ENCODE data around the gene DLD.

DNA sequence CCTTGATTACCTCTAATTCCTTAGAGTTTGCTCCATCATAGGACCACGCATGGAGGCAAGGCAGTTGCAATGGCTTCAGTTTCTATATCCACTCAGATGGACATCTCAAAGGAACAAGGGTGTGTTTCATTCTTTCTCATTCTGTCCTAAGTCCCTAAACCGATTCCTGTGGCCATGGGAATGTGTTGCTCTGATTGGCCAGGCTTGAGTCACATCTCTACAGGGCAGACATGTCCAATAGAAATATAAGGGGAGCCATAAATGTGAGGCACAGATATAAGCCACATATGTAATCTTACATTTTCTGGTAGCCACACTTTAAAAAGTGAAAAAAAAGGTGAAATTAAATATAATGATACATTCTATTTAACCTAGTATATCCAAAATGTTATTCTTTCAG, 16.9 kb upstream of the DLD start:
- no peak for TF ChIP-seq EZH2 (IDR thresholded peaks at IDR 0.05; ENCODE audit: low read depth, unreplicated experiment)
- TF ChIP-seq, protein P1, sequence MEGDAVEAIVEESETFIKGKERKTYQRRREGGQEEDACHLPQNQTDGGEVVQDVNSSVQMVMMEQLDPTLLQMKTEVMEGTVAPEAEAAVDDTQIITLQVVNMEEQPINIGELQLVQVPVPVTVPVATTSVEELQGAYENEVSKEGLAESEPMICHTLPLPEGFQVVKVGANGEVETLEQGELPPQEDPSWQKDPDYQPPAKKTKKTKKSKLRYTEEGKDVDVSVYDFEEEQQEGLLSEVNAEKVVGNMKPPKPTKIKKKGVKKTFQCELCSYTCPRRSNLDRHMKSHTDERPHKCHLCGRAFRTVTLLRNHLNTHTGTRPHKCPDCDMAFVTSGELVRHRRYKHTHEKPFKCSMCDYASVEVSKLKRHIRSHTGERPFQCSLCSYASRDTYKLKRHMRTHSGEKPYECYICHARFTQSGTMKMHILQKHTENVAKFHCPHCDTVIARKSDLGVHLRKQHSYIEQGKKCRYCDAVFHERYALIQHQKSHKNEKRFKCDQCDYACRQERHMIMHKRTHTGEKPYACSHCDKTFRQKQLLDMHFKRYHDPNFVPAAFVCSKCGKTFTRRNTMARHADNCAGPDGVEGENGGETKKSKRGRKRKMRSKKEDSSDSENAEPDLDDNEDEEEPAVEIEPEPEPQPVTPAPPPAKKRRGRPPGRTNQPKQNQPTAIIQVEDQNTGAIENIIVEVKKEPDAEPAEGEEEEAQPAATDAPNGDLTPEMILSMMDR (conservative IDR thresholded peaks at IDR 0.05; ENCODE audit: low read depth in 2 of 2) = no peak
- TF ChIP-seq POLR2AphosphoS5 (IDR thresholded peaks at IDR 0.05; ENCODE audit: low read depth) = no peak
- TF ChIP-seq EZH2phosphoT487 (IDR thresholded peaks at IDR 0.05; ENCODE audit: unreplicated experiment) = no peak
- TF ChIP-seq, protein P2, sequence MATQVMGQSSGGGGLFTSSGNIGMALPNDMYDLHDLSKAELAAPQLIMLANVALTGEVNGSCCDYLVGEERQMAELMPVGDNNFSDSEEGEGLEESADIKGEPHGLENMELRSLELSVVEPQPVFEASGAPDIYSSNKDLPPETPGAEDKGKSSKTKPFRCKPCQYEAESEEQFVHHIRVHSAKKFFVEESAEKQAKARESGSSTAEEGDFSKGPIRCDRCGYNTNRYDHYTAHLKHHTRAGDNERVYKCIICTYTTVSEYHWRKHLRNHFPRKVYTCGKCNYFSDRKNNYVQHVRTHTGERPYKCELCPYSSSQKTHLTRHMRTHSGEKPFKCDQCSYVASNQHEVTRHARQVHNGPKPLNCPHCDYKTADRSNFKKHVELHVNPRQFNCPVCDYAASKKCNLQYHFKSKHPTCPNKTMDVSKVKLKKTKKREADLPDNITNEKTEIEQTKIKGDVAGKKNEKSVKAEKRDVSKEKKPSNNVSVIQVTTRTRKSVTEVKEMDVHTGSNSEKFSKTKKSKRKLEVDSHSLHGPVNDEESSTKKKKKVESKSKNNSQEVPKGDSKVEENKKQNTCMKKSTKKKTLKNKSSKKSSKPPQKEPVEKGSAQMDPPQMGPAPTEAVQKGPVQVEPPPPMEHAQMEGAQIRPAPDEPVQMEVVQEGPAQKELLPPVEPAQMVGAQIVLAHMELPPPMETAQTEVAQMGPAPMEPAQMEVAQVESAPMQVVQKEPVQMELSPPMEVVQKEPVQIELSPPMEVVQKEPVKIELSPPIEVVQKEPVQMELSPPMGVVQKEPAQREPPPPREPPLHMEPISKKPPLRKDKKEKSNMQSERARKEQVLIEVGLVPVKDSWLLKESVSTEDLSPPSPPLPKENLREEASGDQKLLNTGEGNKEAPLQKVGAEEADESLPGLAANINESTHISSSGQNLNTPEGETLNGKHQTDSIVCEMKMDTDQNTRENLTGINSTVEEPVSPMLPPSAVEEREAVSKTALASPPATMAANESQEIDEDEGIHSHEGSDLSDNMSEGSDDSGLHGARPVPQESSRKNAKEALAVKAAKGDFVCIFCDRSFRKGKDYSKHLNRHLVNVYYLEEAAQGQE (IDR thresholded peaks at IDR 0.05; ENCODE audit: unreplicated experiment) = no peak
- no peak for TF ChIP-seq CREB1 (CRISPR knock-in tag; IDR thresholded peaks at IDR 0.05; ENCODE audit: low read depth)
- TF ChIP-seq, protein P3, sequence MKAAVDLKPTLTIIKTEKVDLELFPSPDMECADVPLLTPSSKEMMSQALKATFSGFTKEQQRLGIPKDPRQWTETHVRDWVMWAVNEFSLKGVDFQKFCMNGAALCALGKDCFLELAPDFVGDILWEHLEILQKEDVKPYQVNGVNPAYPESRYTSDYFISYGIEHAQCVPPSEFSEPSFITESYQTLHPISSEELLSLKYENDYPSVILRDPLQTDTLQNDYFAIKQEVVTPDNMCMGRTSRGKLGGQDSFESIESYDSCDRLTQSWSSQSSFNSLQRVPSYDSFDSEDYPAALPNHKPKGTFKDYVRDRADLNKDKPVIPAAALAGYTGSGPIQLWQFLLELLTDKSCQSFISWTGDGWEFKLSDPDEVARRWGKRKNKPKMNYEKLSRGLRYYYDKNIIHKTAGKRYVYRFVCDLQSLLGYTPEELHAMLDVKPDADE (IDR thresholded peaks at IDR 0.05) = no peak
- no peak for TF ChIP-seq STAT1 (IDR thresholded peaks at IDR 0.05; ENCODE audit: unreplicated experiment)
- no peak for TF ChIP-seq JUNB (IDR thresholded peaks at IDR 0.05; ENCODE audit: unreplicated experiment)
- TF ChIP-seq, protein P4, sequence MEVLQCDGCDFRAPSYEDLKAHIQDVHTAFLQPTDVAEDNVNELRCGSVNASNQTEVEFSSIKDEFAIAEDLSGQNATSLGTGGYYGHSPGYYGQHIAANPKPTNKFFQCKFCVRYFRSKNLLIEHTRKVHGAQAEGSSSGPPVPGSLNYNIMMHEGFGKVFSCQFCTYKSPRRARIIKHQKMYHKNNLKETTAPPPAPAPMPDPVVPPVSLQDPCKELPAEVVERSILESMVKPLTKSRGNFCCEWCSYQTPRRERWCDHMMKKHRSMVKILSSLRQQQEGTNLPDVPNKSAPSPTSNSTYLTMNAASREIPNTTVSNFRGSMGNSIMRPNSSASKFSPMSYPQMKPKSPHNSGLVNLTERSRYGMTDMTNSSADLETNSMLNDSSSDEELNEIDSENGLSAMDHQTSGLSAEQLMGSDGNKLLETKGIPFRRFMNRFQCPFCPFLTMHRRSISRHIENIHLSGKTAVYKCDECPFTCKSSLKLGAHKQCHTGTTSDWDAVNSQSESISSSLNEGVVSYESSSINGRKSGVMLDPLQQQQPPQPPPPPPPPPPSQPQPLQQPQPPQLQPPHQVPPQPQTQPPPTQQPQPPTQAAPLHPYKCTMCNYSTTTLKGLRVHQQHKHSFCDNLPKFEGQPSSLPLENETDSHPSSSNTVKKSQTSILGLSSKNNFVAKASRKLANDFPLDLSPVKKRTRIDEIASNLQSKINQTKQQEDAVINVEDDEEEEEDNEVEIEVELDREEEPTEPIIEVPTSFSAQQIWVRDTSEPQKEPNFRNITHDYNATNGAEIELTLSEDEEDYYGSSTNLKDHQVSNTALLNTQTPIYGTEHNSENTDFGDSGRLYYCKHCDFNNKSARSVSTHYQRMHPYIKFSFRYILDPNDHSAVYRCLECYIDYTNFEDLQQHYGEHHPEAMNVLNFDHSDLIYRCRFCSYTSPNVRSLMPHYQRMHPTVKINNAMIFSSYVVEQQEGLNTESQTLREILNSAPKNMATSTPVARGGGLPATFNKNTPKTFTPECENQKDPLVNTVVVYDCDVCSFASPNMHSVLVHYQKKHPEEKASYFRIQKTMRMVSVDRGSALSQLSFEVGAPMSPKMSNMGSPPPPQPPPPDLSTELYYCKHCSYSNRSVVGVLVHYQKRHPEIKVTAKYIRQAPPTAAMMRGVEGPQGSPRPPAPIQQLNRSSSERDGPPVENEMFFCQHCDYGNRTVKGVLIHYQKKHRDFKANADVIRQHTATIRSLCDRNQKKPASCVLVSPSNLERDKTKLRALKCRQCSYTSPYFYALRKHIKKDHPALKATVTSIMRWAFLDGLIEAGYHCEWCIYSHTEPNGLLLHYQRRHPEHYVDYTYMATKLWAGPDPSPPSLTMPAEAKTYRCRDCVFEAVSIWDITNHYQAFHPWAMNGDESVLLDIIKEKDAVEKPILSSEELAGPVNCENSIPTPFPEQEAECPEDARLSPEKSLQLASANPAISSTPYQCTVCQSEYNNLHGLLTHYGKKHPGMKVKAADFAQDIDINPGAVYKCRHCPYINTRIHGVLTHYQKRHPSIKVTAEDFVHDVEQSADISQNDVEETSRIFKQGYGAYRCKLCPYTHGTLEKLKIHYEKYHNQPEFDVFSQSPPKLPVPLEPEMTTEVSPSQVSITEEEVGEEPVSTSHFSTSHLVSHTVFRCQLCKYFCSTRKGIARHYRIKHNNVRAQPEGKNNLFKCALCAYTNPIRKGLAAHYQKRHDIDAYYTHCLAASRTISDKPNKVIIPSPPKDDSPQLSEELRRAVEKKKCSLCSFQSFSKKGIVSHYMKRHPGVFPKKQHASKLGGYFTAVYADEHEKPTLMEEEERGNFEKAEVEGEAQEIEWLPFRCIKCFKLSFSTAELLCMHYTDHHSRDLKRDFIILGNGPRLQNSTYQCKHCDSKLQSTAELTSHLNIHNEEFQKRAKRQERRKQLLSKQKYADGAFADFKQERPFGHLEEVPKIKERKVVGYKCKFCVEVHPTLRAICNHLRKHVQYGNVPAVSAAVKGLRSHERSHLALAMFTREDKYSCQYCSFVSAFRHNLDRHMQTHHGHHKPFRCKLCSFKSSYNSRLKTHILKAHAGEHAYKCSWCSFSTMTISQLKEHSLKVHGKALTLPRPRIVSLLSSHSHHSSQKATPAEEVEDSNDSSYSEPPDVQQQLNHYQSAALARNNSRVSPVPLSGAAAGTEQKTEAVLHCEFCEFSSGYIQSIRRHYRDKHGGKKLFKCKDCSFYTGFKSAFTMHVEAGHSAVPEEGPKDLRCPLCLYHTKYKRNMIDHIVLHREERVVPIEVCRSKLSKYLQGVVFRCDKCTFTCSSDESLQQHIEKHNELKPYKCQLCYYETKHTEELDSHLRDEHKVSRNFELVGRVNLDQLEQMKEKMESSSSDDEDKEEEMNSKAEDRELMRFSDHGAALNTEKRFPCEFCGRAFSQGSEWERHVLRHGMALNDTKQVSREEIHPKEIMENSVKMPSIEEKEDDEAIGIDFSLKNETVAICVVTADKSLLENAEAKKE (CRISPR knock-in tag; IDR thresholded peaks at IDR 0.05) = no peak
- TF ChIP-seq ZNF114 (CRISPR knock-in tag; IDR thresholded peaks at IDR 0.05) = no peak
- TF ChIP-seq NANOG (IDR thresholded peaks at IDR 0.05; ENCODE audit: borderline replicate concordance) = no peak

Data from GM23338 (cell line).